Karpas-422 (cell line): ENCODE data around the gene ADARB1. TPM values are rescaled to one million over a fixed set of nuclear protein-coding genes. Genes with fewer than 3 reads are reported as not detected.
A peak's percentile ranks its signal among the peaks of the same experiment; 100 is the strongest.
"Not testable (repeated sequence)": the region's sequence is repeated elsewhere in the genome, so short reads cannot be mapped to it uniquely, and the experiment has no call there.

Experiments
- DNase-seq: peaks from one replicate; pipeline ENCODE4 v3.0.0-alpha.2; 2015
- H2AFZ ChIP-seq: fragments of 200-600 bp; sonication (generic); 2 replicates; pipeline ENCODE4 v1.6.1; 2014; ENCODE audit warnings: antibody characterized with exemption, low read length, mixed read lengths
- H3K27ac ChIP-seq: fragments of 200-600 bp; sonication (generic); 2 replicates; pipeline ENCODE4 v1.5.1; 2014; ENCODE audit warnings: mild to moderate bottlenecking, low read length, moderate library complexity
- H3K27me3 ChIP-seq: fragments of 200-600 bp; sonication (generic); 2 replicates; pipeline ENCODE4 v1.6.1; 2014; ENCODE audit warnings: low read length, mixed read lengths
- H3K36me3 ChIP-seq: fragments of 200-600 bp; sonication (generic); 2 replicates; pipeline ENCODE4 v1.6.1; 2014; ENCODE audit warnings: low read length, mixed read lengths; ENCODE audit not compliant: insufficient read depth
- H3K4me1 ChIP-seq: fragments of 200-600 bp; sonication (generic); 2 replicates; pipeline ENCODE4 v1.6.1; 2014; ENCODE audit warnings: mild to moderate bottlenecking, low read length, mixed read lengths
- H3K4me2 ChIP-seq: fragments of 200-600 bp; sonication (generic); 2 replicates; pipeline ENCODE4 v1.6.1; 2014; ENCODE audit warnings: low read length, low read depth, mild to moderate bottlenecking; ENCODE audit not compliant: poor library complexity, severe bottlenecking
- H3K4me3 ChIP-seq: fragments of 200-600 bp; sonication (generic); 2 replicates; pipeline ENCODE4 v1.5.1; 2014; ENCODE audit warnings: mild to moderate bottlenecking, antibody characterized with exemption, low read length, mixed read lengths
- H3K79me2 ChIP-seq: fragments of 200-600 bp; sonication (generic); 2 replicates; pipeline ENCODE4 v1.6.1; 2014; ENCODE audit warnings: mild to moderate bottlenecking, low read length, mixed read lengths
- H3K9ac ChIP-seq: fragments of 200-600 bp; sonication (generic); 2 replicates; pipeline ENCODE4 v1.6.0; 2014; ENCODE audit warnings: low read length
- H3K9me2 ChIP-seq: fragments of 200-600 bp; sonication (generic), shearing (Covaris generic); replicated peaks from 2 replicates; pipeline ENCODE4 v1.6.0; 2014; ENCODE audit warnings: mild to moderate bottlenecking, low read length, moderate library complexity; ENCODE audit not compliant: insufficient read depth
- H3K9me3 ChIP-seq: fragments of 300-700, 200-600 bp; sonication (generic); 2 replicates; pipeline ENCODE4 v1.6.1; 2014; ENCODE audit warnings: low read length, mixed read lengths
- H4K20me1 ChIP-seq: fragments of 200-600 bp; sonication (generic); 2 replicates; pipeline ENCODE4 v1.6.1; 2014; ENCODE audit warnings: mild to moderate bottlenecking, antibody characterized with exemption, low read length, low read depth; ENCODE audit not compliant: insufficient read depth
- total RNA-seq: library from RNA; depleted of rRNA; stranded (reverse); fragments of >200 nt; shearing (Covaris generic); gene quantifications from 2 replicates; pipeline ENCODE4 v1.2.3, GENCODE V29; 2014; ENCODE audit warnings: low replicate concordance; rRNA removed

The ADARB1 gene, protein sequence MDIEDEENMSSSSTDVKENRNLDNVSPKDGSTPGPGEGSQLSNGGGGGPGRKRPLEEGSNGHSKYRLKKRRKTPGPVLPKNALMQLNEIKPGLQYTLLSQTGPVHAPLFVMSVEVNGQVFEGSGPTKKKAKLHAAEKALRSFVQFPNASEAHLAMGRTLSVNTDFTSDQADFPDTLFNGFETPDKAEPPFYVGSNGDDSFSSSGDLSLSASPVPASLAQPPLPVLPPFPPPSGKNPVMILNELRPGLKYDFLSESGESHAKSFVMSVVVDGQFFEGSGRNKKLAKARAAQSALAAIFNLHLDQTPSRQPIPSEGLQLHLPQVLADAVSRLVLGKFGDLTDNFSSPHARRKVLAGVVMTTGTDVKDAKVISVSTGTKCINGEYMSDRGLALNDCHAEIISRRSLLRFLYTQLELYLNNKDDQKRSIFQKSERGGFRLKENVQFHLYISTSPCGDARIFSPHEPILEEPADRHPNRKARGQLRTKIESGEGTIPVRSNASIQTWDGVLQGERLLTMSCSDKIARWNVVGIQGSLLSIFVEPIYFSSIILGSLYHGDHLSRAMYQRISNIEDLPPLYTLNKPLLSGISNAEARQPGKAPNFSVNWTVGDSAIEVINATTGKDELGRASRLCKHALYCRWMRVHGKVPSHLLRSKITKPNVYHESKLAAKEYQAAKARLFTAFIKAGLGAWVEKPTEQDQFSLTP
- total RNA-seq, result 1.4 and 2.0 TPM in 2 replicates

DNA sequence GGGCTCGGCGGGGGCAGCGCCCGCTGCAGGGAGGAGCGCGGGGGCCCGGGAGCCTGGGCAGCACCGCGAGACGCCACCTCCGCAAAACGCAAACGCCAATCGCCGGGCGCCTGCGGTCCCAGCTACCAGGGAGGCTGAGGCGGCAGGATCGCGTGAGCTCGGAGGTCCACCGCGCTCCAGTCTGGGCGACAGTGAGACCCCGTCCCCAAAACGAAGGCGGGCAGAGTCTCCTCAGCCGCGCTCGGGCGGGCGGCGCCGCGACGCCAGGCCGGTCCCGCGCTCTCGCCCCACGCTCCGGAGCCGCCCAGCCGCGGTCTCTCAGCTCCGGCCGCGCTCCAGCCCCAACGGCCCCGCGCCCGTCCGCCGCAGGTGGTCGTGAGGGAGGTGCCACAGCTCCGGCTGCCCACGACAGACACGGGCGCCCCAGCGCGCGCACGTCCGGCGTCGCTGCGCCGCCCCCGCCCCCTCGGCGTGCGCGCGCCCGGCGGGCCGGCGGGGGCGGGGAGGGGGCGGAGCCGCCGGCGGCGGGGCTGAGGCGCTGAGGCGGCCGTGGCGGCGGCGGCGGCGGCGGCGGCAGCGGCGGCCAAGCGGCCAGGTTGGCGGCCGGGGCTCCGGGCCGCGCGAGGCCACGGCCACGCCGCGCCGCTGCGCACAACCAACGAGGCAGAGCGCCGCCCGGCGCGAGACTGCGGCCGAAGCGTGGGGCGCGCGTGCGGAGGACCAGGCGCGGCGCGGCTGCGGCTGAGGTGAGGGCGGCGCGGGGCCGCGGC lies at the start of gene ADARB1:
TSS of gene ADARB1 (plus strand) at position 533 of the 770 bp plus-strand sequence. CDS start 97,077 bp downstream, outside the sequence.
- H3K9me2 ChIP-seq, result no peaks in the 10 kb centered on the region
- peak within 1 kb of the TSS; percentile 67 for H3K4me2 ChIP-seq
- H3K27me3 ChIP-seq, result no peaks in the 10 kb centered on the region
- H3K9ac ChIP-seq, result peak within 1 kb of the TSS; percentile 92
- H3K9me3 ChIP-seq, result no peaks in the 10 kb centered on the region
- peaks cover 8% of the 10 kb centered on the region; the same call in 1 of the 2 replicates for H4K20me1 ChIP-seq
- peak within 1 kb of the TSS; percentile 85 for H3K4me3 ChIP-seq
- no peak within 1 kb of the TSS for H3K27ac ChIP-seq
- H3K4me1 ChIP-seq, result peaks cover 11% of the 10 kb centered on the region
- DNase-seq, result peak; percentile 86
- H3K79me2 ChIP-seq, result no peaks in the 10 kb centered on the region
- peak within 1 kb of the TSS; percentile 99; the same call in 1 of the 2 replicates for H2AFZ ChIP-seq
- H3K36me3 ChIP-seq, result no peaks in the 10 kb centered on the region

DNA sequence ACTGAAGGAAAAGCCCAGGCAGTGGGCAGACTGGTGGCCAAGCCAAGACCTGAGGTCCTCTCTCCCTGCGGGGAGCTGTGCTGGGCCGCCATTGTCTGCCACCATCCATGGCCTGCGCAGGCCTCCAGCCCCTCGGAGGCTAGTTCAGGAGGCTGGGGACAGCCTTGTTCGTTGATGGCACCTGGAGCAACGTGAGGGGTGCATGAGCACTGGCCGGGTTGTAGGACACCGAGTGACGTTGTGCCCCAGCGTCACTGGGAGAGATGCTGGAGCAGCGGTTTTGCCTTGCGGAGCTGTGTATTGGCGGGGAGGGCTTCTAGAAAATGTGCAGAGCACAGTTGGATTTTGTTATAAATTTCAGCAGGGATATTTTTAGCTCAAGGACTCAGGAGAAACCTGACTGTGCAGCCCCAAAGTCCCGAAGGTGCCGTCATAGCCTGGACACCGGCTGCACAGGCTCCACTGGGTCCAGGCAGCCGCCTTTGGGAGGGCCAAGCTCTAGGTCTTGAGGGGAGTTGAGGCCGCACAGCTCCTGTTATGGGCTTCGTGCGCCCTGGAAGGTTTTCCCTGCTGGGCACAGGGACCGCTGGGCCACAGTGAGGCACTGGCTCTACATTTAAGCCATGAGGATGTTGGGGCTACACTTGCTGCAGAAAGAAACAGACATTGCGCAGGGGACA lies 48.2 kb upstream of the ADARB1 start:
- no peak overlapping the region for H3K4me3 ChIP-seq
- no peaks in the 10 kb centered on the region for H3K4me1 ChIP-seq
- H3K36me3 ChIP-seq, result no peaks in the 10 kb centered on the region
- H3K79me2 ChIP-seq, result no peaks in the 10 kb centered on the region
- H3K27me3 ChIP-seq, result no peaks in the 10 kb centered on the region
- DNase-seq, result no peak
- no peaks in the 10 kb centered on the region for H4K20me1 ChIP-seq
- H3K4me2 ChIP-seq, result no peak overlapping the region
- H3K9ac ChIP-seq, result no peak overlapping the region
- no peak overlapping the region for H3K27ac ChIP-seq
- no peaks in the 10 kb centered on the region; the same call in 1 of the 2 replicates for H3K9me3 ChIP-seq
- no peaks in the 10 kb centered on the region for H3K9me2 ChIP-seq
- H2AFZ ChIP-seq, result no peak overlapping the region

DNA sequence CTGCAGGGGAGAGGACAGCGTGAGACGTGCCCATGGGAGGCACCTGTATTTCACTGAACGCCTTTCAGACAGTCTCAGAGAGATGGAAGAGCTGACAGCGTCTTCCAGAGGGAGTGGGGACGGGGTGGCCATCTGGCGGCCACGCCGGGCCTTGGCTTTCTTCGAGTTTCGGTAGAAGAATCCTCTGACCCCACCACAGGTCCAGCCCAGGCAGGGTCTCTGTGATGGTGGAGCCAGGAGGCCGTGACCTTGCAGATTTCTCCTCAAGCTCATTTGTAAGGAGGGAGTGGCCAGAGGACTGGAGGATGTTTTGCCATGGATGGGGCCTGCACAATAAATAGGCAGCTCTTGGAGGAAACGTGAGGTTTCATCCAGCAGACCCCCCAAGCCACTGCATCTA lies 47.6 kb upstream of the ADARB1 start:
- Histone ChIP-seq H3K36me3 (no peaks in the 10 kb centered on the region), H3K79me2 (no peaks in the 10 kb centered on the region), H2AFZ (no peak overlapping the region), H3K9me3 (no peaks in the 10 kb centered on the region; the same call in 1 of the 2 replicates), H3K27ac (no peak overlapping the region), H3K4me3 (no peak overlapping the region), H3K4me2 (no peak overlapping the region), H3K27me3 (no peaks in the 10 kb centered on the region), H3K9ac (no peak overlapping the region), H4K20me1 (no peaks in the 10 kb centered on the region), H3K9me2 (no peaks in the 10 kb centered on the region), H3K4me1 (no peaks in the 10 kb centered on the region)
- DNase-seq, result no peak

DNA sequence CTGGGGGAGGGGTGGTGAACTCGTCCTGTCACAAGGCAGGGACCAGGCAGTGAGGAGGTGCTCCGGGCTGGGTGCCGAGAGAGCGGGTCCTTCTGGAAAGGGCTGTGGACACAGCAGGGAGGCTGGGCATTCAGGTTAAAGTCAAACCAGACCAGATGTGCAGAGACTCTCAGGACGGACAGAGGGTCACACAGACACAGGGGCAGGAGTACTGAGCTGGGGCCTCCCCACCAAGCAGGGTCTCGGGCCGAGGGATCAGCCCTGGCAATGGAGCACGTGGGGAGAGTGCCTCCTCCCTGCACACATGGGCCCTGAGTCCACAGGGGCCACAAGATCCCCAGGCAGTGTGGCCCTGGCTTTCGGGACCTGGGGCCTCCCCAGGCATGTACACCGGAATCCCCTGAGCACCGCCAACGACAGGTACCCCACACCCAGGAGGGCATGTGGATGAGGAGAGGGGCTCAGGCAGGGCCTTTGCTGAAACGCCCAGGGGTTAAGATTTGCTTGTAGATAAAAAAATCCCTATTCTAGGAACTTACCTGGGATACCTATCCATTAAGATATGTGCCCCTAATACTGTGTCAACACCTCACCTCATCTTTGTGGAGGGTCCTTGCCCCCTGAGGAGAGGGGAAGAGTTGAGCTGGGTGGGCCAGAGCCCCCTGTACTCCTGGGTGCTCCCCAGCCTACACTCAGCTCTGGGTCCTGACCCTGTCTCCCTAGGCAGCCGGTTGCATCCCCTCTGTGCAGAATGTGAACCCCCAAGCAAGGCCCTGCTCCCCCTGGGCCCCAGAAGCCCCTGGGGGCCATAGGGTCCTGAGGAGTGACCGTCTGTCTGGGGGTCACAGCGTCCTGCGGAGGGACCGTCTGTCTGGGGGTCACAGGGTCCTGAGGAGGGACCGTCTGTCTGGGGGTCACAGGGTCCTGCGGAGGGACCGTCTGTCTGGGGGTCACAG lies 46.9 kb upstream of the ADARB1 start:
- Histone ChIP-seq H3K27me3 (no peaks in the 10 kb centered on the region), H4K20me1 (no peaks in the 10 kb centered on the region), H3K9me3 (no peaks in the 10 kb centered on the region; the same call in 1 of the 2 replicates), H3K4me1 (no peaks in the 10 kb centered on the region), H3K79me2 (no peaks in the 10 kb centered on the region), H3K9me2 (no peaks in the 10 kb centered on the region), H3K36me3 (no peaks in the 10 kb centered on the region), H3K4me2 (no peak overlapping the region), H3K4me3 (no peak overlapping the region), H3K27ac (no peak overlapping the region), H3K9ac (no peak overlapping the region), H2AFZ (no peak overlapping the region)
- no peak for DNase-seq

DNA sequence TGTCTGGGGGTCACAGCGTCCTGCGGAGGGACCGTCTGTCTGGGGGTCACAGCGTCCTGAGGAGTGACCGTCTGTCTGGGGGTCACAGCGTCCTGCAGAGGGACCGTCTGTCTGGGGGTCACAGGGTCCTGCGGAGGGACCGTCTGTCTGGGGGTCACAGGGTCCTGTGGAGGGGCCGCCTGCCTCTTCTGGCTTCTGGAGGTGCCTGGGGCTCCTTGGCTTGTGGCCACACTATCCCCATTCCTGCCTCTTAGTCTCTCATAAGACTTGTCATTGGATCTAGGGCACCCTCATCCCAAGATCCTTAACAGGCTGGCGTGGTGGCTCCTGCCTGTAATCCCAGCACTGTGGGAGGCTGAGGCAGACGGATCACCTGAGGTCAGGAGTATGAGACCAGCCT lies 45.7 kb upstream of the ADARB1 start:
- not testable (repeated sequence) for H3K4me2 ChIP-seq, H3K9ac ChIP-seq, H3K9me2 ChIP-seq, H2AFZ ChIP-seq, H3K79me2 ChIP-seq, H4K20me1 ChIP-seq, H3K36me3 ChIP-seq, DNase-seq, H3K27me3 ChIP-seq, H3K4me3 ChIP-seq, H3K27ac ChIP-seq, H3K4me1 ChIP-seq, H3K9me3 ChIP-seq

DNA sequence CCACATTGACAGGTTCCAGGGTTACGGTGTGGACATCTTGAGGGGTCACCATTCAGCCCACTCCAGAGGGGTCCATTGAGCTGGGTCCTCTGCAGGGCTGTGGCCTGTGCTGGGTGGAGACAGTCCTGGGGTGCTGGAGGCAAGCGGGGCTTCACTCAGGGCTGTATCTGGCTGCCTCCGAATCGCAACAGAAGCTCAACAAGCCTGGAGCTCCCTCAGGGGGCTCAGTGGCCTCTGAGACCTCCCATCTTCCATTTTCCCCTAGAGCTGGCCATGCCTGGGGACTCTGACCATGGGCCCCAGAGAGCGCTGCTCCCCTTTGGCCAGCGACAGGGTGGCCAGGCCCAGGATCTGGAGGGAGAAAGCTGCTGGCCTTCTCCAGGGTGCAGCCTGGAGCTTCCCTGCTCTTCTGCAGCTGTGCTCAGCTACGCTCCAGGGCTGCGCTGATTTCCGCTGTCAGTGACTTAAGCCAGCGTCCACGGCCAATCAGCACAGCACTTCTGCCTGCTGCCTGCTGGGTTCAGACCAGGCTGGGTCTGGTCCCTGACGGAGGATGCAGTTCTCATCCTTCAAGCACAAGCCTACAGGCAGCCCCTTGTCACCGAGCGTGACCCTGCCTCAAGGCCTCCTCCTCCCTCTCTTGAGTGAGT lies 45.0 kb upstream of the ADARB1 start:
- Histone ChIP-seq H3K4me1 (no peaks in the 10 kb centered on the region), H3K27ac (no peak overlapping the region), H3K9me2 (no peaks in the 10 kb centered on the region), H3K9me3 (no peaks in the 10 kb centered on the region), H3K79me2 (no peaks in the 10 kb centered on the region), H3K36me3 (no peaks in the 10 kb centered on the region), H3K4me3 (no peak overlapping the region), H4K20me1 (no peaks in the 10 kb centered on the region), H3K9ac (no peak overlapping the region), H3K4me2 (no peak overlapping the region), H3K27me3 (no peaks in the 10 kb centered on the region), H2AFZ (no peak overlapping the region)
- no peak for DNase-seq
